Psoas muscle (tissue), 8 donors: ENCODE results near the gene PCDHGA12. TPM values are rescaled to one million over a fixed set of nuclear protein-coding genes. Genes with fewer than 3 reads are reported as not detected.

ENCODE experiments used
- ATAC-seq, 4 donors: fragments of 200-7000 bp; cut with Tn5 transposase; one replicate each; pipeline ENCODE4 v1.9.1; 2020; ENCODE audit warnings: moderate library complexity in 3 of 4, mild to moderate bottlenecking in 2 of 4
- DNase-seq, 2 donors: peaks; one replicate each; pipeline ENCODE4 v3.0.0-alpha.2; 2020
- H3K27ac ChIP-seq: fragments of 200-600 bp; one replicate; pipeline ENCODE4 v1.8.0; 2022
- H3K27me3 ChIP-seq, 3 donors: fragments of 200-600 bp in 1 of 3; one replicate each; pipeline versions ENCODE4 v1.6.1 to v1.8.0; 2013 to 2022; ENCODE audit warnings: low read length in 2 of 3, mild to moderate bottlenecking in 2 of 3, moderate library complexity in 1 of 3; ENCODE audit not compliant: insufficient read depth in 3 of 3
- H3K36me3 ChIP-seq, 2 donors: fragments of 200-600 bp in 1 of 2; one replicate each; pipeline versions ENCODE4 v1.6.1 to v1.8.0; 2013 to 2022; ENCODE audit warnings: low read depth in 1 of 2, mild to moderate bottlenecking in 1 of 2, moderate library complexity in 1 of 2; ENCODE audit not compliant: insufficient read depth in 1 of 2
- H3K4me1 ChIP-seq: fragments of 200-600 bp; one replicate; pipeline ENCODE4 v1.8.0; 2022
- H3K4me3 ChIP-seq: fragments of 200-600 bp; one replicate; pipeline ENCODE4 v1.8.0; 2022; ENCODE audit warnings: mild to moderate bottlenecking
- H3K9me3 ChIP-seq: fragments of 200-600 bp; one replicate; pipeline ENCODE4 v1.8.0; 2022
- WGBS, 3 donors: extraction: QIAGEN DNeasy Blood & Tissue Kit; methylation state at CpG; one replicate each; pipeline versions ENCODE4 v1.1.6 to v1.1.7; 2013; 5-methylcytosine and 5-hydroxymethylcytosine counted together
- intact Hi-C, 2 donors: fragments of 100-400 bp; cut with DNase I; formaldehyde crosslinking; loops; one replicate each; pipeline versions ENCODE4 v1.11.0 to v1.14.2; 2022
- polyA plus RNA-seq, 3 donors: library from polyadenylated mRNA; stranded (reverse); fragments of 200-250 nt; gene quantifications; one replicate each; pipeline ENCODE4 v1.2.3, GENCODE V29; 2013
- total RNA-seq, 4 donors: library from RNA; stranded (reverse); fragmentation: NEBNext Ultra II Directional in 2 of 4; extraction: Animal tissue kit (Norgen Biotek cat#: 25700) in 2 of 4; gene quantifications; one replicate each; pipeline versions ENCODE4 v1.2.1 to v1.2.4, GENCODE V29; 2021 to 2023
- TF ChIP-seq, protein P1 (sequence below): fragments of 200-600 bp; IDR thresholded peaks from one replicate; pipeline ENCODE4 v1.8.0; 2022; ENCODE audit warnings: antibody characterized with exemption
- donor health status: healthy with polysubstance abuse.
- donor health status: DM: no; HTN: no; CAD: no; lungs with moderate emphysema.
- donor health status: Bipolar disorder and iron deficiency.
- donor health status: healthy.
- donor health status: DM: yes; HTN: yes; CAD: no.
- donor health status: DM: no; HTN: no; CAD: no.
- donor health status: DM: no; HTN: no; CAD: no.
- donor health status: DM: yes; HTN: yes; CAD: no.

PCDHGA12 gene
- total and polyA plus RNA-seq, 7 donors = 0.38 to 6.9 (median 2.6) TPM

DNA sequence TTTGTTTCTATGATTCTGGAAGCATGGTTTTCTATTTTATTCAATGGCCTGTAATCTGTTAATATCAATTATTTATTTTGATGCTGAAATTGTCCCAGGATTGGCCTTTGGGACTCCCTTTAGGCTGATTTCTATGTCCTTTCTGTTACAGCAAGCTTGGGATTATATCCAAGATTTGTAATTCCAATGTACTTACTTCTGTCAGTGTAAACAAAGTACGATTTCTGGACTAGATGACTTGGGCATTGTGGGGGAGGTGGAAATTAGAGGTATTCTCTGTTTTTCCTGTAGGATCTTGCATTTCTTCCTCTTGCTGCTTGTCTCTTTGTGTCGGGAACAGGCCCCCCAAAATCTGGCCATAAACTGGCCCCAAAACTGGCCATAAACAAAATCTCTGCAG lies 3.7 kb downstream of the PCDHGA12 start:
- H3K27ac ChIP-seq = no peak overlapping the region
- ATAC-seq (no peak), DNase-seq (no peak)
- TF ChIP-seq, protein P1, sequence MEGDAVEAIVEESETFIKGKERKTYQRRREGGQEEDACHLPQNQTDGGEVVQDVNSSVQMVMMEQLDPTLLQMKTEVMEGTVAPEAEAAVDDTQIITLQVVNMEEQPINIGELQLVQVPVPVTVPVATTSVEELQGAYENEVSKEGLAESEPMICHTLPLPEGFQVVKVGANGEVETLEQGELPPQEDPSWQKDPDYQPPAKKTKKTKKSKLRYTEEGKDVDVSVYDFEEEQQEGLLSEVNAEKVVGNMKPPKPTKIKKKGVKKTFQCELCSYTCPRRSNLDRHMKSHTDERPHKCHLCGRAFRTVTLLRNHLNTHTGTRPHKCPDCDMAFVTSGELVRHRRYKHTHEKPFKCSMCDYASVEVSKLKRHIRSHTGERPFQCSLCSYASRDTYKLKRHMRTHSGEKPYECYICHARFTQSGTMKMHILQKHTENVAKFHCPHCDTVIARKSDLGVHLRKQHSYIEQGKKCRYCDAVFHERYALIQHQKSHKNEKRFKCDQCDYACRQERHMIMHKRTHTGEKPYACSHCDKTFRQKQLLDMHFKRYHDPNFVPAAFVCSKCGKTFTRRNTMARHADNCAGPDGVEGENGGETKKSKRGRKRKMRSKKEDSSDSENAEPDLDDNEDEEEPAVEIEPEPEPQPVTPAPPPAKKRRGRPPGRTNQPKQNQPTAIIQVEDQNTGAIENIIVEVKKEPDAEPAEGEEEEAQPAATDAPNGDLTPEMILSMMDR = no peak
- H3K4me3 ChIP-seq = no peak overlapping the region
- no peaks in the 10 kb centered on the region for H3K36me3 ChIP-seq
- H3K9me3 ChIP-seq = peaks cover 4% of the 10 kb centered on the region
- intact Hi-C loops = loop anchor here (5.0 kb wide), 3 partner anchors 43 to 123 kb away; partner anchors contain the start of gene PCDHGC3 (in 1 of the 2)
- no peaks in the 10 kb centered on the region for H3K4me1 ChIP-seq
- H3K27me3 ChIP-seq = peaks cover 0 to 5% (median 3%) of the 10 kb centered on the region in 3 donors
- WGBS, 3 donors = 78 to 84% (median 83%) methylated on average over 2 of the region's 2 CpGs

DNA sequence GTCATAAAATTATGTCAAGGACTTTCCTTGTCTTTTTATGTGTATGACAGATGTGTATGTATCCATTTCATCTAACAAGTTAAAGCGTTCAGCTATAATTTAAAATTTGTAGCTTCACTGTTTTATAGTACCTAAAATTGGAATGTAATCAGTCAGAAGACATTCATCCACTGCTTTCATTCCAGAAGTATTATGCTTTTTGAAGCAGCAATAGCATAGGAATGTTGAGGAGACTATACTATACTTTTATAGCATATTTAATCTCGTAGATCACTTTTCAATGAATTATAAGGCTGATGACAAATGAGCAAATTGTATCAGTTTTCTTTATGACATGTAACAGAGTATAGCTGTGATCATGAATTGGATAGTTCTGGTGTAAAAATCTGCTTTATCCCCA lies 6.9 kb downstream of the PCDHGA12 start:
- intact Hi-C loops = no loop called here
- H3K36me3 ChIP-seq = no peaks in the 10 kb centered on the region
- H3K4me3 ChIP-seq = no peak overlapping the region
- TF ChIP-seq, protein P1 = no peak
- H3K4me1 ChIP-seq = no peaks in the 10 kb centered on the region
- peaks cover 1% of the 10 kb centered on the region for H3K9me3 ChIP-seq
- ATAC-seq (no peak), DNase-seq (no peak)
- no peak overlapping the region for H3K27ac ChIP-seq
- H3K27me3 ChIP-seq = peaks cover 0 to 5% (median 1%) of the 10 kb centered on the region in 3 donors
- WGBS, 3 donors = 87 to 96% (median 95%) methylated on average over 2 of the region's 2 CpGs

DNA sequence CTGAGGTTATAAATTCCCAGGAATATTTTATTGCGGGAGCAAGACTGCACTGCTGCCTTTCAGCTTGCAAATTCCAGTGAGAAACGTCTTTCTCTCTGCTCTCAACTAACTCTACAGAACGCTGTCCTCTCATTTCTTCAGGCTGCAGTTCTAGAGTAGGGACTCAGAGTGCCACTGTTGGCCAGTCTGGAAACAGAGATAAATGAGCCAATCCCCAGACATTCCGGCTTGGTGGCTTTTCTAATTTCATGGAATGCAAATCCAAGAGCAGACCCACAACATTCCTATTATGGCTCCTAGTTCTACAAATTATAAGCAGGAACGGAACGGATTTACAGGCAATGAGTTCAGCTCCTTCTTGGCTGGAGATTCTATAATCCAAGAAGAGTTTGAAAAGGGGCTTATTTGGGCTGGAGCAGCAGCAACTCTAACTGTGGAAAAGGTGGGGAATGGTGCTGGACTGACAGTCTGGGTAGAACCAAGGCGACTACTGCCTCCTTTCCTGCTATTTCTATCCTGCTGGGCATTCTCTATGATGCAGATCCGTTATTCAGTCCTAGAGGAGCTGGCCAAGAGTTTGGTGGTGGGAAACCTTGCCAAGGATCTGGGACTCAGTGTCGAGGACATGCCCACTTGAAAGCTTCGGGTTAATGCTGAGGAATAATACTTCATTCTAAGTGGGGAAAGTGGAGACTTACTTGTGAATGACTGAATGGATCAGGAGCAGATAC lies 9.3 kb downstream of the PCDHGA12 start:
- intact Hi-C loops = no loop called here

GRCh38 chr5:141440341-141440740 lies 10.0 kb downstream of the PCDHGA12 start:
- no peaks in the 10 kb centered on the region for H3K27me3 ChIP-seq
- no peaks in the 10 kb centered on the region for H3K4me1 ChIP-seq
- H3K9me3 ChIP-seq = no peaks in the 10 kb centered on the region
- DNase-seq (no peak), ATAC-seq (no peak)
- intact Hi-C loops = no loop called here
- 94 to 96% (median 95%) methylated on average over 9 of the region's 9 CpGs for WGBS, 3 donors
- no peak overlapping the region for H3K27ac ChIP-seq
- TF ChIP-seq, protein P1 = no peak
- H3K36me3 ChIP-seq = no peaks in the 10 kb centered on the region
- no peak overlapping the region for H3K4me3 ChIP-seq

More for the DNA sequence above, 9.3 kb downstream of the PCDHGA12 start:
- TF ChIP-seq, protein P1 = no peak
- Histone ChIP-seq H3K36me3 (no peaks in the 10 kb centered on the region), H3K27ac (no peak overlapping the region), H3K4me1 (no peaks in the 10 kb centered on the region), H3K4me3 (no peak overlapping the region), H3K9me3 (no peaks in the 10 kb centered on the region), H3K27me3 (no peaks in the 10 kb centered on the region)
- DNase-seq = no peak
- WGBS, 3 donors = 60 to 74% (median 67%) methylated on average over 10 of the region's 10 CpGs
- peak in 2 of 4 donors; percentile 35 for ATAC-seq
